Measurements from ENCODE around the gene PLEKHN1.

The PLEKHN1 gene

DNA sequence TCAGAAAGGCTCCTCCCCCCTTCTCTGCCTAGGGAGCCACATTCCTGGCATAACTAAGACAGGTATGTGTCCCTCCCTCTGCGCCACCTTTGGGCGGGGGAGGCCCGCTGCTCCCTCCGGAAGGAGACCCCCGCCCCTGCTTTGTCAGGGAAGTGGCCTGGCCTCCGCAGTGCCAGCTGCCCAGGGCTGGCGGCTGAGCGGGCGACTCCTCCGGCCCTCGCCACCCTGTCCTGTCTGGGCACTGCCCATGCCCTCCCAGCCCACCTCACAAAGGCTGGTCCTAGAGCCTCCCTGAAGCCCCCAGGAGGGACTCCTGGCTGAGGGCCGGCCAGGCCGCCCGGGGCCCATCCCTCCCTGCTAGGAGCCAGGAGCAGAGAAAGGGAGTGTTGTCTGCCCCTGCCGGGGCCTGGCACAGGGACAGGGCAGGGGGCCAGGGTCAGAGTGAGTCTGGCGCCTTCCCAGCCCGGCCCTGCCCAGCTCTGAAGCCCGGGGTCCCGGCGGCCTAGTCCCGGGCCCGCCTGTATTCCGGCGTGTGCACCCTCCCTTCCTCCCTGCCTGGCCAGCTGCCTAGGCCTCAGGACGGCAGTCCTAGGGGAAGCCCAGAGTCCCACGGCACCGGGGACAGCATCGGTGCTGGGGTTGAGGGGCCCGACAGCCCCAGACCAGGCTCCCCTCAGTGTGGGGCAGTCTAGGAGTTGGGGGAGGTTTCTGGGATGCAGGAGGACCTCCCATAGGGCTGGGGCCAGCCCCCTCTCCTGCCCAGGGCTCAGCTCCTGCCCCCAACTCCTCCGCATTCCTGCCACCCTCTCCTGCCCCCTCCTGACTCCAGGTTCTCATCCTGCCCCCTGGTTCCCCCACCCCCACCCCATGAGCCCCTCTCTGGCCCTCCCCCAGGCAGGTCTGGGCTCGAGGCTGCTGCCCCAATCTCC, 58.8 kb downstream of the PLEKHN1 start:
- H3K27me3 ChIP-seq (ENCODE audit: control insufficient read depth, insufficient read depth, low read length): peaks cover 21% of the 10 kb centered on the region
- H3K4me1 ChIP-seq (ENCODE audit: control insufficient read depth, low read depth, low read length): peaks cover 15% of the 10 kb centered on the region
- no peaks in the 10 kb centered on the region for H3K36me3 ChIP-seq (ENCODE audit: control insufficient read depth, low read depth, low read length)
- H3K9ac ChIP-seq (ENCODE audit: low read length): no peak overlapping the region
- H3K9me3 ChIP-seq (ENCODE audit: control insufficient read depth, low read depth, low read length): no peaks in the 10 kb centered on the region
- no peak overlapping the region for H3K27ac ChIP-seq (ENCODE audit: low read length)
- H3K4me3 ChIP-seq (ENCODE audit: low read length): no peak overlapping the region
